ENCODE measurements around the gene AGO3.

GRCh38 chr1:36016686-36017085 is 85.8 kb downstream of the AGO3 start:
- no peak for TF ChIP-seq EZH2 (IDR thresholded peaks at IDR 0.05; ENCODE audit: low read depth)
- TF ChIP-seq, protein P1, sequence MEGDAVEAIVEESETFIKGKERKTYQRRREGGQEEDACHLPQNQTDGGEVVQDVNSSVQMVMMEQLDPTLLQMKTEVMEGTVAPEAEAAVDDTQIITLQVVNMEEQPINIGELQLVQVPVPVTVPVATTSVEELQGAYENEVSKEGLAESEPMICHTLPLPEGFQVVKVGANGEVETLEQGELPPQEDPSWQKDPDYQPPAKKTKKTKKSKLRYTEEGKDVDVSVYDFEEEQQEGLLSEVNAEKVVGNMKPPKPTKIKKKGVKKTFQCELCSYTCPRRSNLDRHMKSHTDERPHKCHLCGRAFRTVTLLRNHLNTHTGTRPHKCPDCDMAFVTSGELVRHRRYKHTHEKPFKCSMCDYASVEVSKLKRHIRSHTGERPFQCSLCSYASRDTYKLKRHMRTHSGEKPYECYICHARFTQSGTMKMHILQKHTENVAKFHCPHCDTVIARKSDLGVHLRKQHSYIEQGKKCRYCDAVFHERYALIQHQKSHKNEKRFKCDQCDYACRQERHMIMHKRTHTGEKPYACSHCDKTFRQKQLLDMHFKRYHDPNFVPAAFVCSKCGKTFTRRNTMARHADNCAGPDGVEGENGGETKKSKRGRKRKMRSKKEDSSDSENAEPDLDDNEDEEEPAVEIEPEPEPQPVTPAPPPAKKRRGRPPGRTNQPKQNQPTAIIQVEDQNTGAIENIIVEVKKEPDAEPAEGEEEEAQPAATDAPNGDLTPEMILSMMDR (conservative IDR thresholded peaks at IDR 0.05) = no peak
